HL-60 (cell line): ENCODE results near the gene SBF1.

Experiments
- CTCF ChIP-seq: IDR thresholded peaks from one replicate; pipeline ENCODE4 v1.5.1; 2011; ENCODE audit warnings: low read length, control low read depth, inconsistent platforms; ENCODE audit not compliant: insufficient read depth
- POLR2AphosphoS5 ChIP-seq: IDR thresholded peaks from 2 replicates; pipeline ENCODE4 v1.6.1; 2012; ENCODE audit warnings: low read depth
- SPI1 ChIP-seq: IDR thresholded peaks from 2 replicates; pipeline ENCODE4 v1.6.1; 2012; ENCODE audit warnings: low read depth, mild to moderate bottlenecking, borderline replicate concordance
- TF ChIP-seq, protein P1 (sequence below): IDR thresholded peaks from 2 replicates; pipeline ENCODE4 v1.6.1; 2012; ENCODE audit warnings: low read depth; ENCODE audit not compliant: insufficient replicate concordance

DNA sequence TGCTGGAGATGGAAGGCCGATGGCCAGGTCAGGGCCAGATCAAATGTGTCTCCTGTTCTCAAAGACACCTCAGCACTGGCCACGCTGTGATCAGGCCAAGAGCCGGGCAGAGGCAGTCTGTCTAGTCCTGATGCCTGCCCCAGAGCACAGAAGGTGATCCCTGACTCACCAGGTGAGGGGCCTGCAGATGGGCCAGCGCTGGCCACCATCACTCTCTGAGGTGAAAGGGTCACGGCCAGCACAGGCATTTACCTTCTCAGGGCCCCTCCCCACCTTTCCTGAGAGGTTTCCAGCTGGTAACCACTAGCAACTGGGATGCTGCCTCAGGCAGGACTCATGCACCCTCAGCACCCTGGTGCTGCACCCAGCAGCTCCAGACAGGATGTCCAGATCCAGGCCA is 2.9 kb downstream of the SBF1 start:
- TF ChIP-seq SPI1 = no peak
- TF ChIP-seq CTCF = no peak
- no peak for TF ChIP-seq POLR2AphosphoS5
- TF ChIP-seq, protein P1, sequence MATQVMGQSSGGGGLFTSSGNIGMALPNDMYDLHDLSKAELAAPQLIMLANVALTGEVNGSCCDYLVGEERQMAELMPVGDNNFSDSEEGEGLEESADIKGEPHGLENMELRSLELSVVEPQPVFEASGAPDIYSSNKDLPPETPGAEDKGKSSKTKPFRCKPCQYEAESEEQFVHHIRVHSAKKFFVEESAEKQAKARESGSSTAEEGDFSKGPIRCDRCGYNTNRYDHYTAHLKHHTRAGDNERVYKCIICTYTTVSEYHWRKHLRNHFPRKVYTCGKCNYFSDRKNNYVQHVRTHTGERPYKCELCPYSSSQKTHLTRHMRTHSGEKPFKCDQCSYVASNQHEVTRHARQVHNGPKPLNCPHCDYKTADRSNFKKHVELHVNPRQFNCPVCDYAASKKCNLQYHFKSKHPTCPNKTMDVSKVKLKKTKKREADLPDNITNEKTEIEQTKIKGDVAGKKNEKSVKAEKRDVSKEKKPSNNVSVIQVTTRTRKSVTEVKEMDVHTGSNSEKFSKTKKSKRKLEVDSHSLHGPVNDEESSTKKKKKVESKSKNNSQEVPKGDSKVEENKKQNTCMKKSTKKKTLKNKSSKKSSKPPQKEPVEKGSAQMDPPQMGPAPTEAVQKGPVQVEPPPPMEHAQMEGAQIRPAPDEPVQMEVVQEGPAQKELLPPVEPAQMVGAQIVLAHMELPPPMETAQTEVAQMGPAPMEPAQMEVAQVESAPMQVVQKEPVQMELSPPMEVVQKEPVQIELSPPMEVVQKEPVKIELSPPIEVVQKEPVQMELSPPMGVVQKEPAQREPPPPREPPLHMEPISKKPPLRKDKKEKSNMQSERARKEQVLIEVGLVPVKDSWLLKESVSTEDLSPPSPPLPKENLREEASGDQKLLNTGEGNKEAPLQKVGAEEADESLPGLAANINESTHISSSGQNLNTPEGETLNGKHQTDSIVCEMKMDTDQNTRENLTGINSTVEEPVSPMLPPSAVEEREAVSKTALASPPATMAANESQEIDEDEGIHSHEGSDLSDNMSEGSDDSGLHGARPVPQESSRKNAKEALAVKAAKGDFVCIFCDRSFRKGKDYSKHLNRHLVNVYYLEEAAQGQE = no peak
